HEK293 (cell line): ENCODE measurements around the gene VWA3A.

ENCODE experiments used
- CTCF ChIA-PET: fragments of 350-600 bp; formaldehyde crosslinking; extraction: SDS; loops from one replicate; lab custom pipeline; 2021; ENCODE audit warnings: antibody characterized with exemption; lab: Yijun Ruan, JAX
- POLR2A ChIA-PET: fragments of 300-600 bp; formaldehyde crosslinking; extraction: SDS; loops from one replicate; lab custom pipeline; 2020; ENCODE audit warnings: antibody characterized with exemption, inconsistent platforms; lab: Yijun Ruan, JAX
- H3K27ac ChIP-seq: fragments of 200-500 bp; sonication (Bioruptor generic); 2 replicates; pipeline ENCODE4 v1.5.1; 2014; ENCODE audit warnings: low read depth, low read length, control low read depth, inconsistent platforms; ENCODE audit errors: extremely low read depth
- H3K36me3 ChIP-seq, 2 experiments: fragments of 200-500 bp in 1 of 2; sonication (Bioruptor generic) in 1 of 2; 1 replicate in 1 of 2; 2 replicates in 1 of 2; pipeline ENCODE4 v1.5.1; 2014 to 2017; ENCODE audit warnings: inconsistent platforms in 2 of 2, low read length in 2 of 2; ENCODE audit not compliant: control insufficient read depth in 2 of 2, insufficient read depth in 1 of 2
- H3K4me1 ChIP-seq: fragments of 200-500 bp; sonication (Bioruptor generic); 2 replicates; pipeline ENCODE4 v1.5.1; 2014; ENCODE audit warnings: mild to moderate bottlenecking, low read length, inconsistent platforms; ENCODE audit not compliant: control insufficient read depth, insufficient read depth
- H3K4me3 ChIP-seq: 2 replicates; pipeline ENCODE4 v1.5.1; 2011; ENCODE audit warnings: low read depth, mild to moderate bottlenecking, control low read depth, low read length, moderate library complexity
- H3K9me3 ChIP-seq: fragments of 200-500 bp; sonication (Bioruptor generic); 2 replicates; pipeline ENCODE4 v1.5.1; 2014; ENCODE audit warnings: low read depth, low read length, inconsistent platforms; ENCODE audit not compliant: control insufficient read depth, insufficient read depth
- BCL11A ChIP-seq: fragments of 450-650 bp; formaldehyde crosslinking; IDR thresholded peaks from 2 replicates; pipeline ENCODE4 v1.5.1; 2016; ENCODE audit warnings: low read depth, missing biosample characterization, missing genetic modification characterization
- OVOL3 ChIP-seq: fragments of 450-650 bp; formaldehyde crosslinking; IDR thresholded peaks from 2 replicates; pipeline ENCODE4 v1.5.1; 2016; ENCODE audit warnings: missing biosample characterization, missing genetic modification characterization
- SALL2 ChIP-seq: fragments of 450-650 bp; formaldehyde crosslinking; IDR thresholded peaks from 2 replicates; pipeline ENCODE4 v1.5.0; 2017; ENCODE audit warnings: missing biosample characterization, mild to moderate bottlenecking, missing genetic modification characterization, borderline replicate concordance
- YY2 ChIP-seq: fragments of 450-650 bp; formaldehyde crosslinking; IDR thresholded peaks from 2 replicates; pipeline ENCODE4 v1.5.1; 2016; ENCODE audit warnings: missing biosample characterization, missing genetic modification characterization
- ZBTB17 ChIP-seq: fragments of 450-650 bp; formaldehyde crosslinking; IDR thresholded peaks from 2 replicates; pipeline ENCODE4 v1.5.1; 2016; ENCODE audit warnings: missing biosample characterization, missing genetic modification characterization
- ZNF174 ChIP-seq: fragments of 450-650 bp; formaldehyde crosslinking; IDR thresholded peaks from 2 replicates; pipeline ENCODE4 v1.5.0; 2017; ENCODE audit warnings: missing biosample characterization, mild to moderate bottlenecking, missing genetic modification characterization
- ZNF184 ChIP-seq: fragments of 450-650 bp; IDR thresholded peaks from 2 replicates; pipeline ENCODE4 v1.5.1; 2018; ENCODE audit warnings: missing biosample characterization, mild to moderate bottlenecking, missing genetic modification characterization
- ZNF211 ChIP-seq: fragments of 450-650 bp; formaldehyde crosslinking; IDR thresholded peaks from 2 replicates; pipeline ENCODE4 v1.5.1; 2016; ENCODE audit warnings: low read depth, missing biosample characterization, missing genetic modification characterization
- ZNF214 ChIP-seq: fragments of 450-650 bp; formaldehyde crosslinking; IDR thresholded peaks from 2 replicates; pipeline ENCODE4 v1.5.1; 2017; ENCODE audit warnings: missing biosample characterization, mild to moderate bottlenecking, missing genetic modification characterization, borderline replicate concordance
- ZNF311 ChIP-seq: fragments of 450-650 bp; formaldehyde crosslinking; IDR thresholded peaks from 2 replicates; pipeline ENCODE4 v1.5.1; 2017; ENCODE audit warnings: missing biosample characterization, missing genetic modification characterization, borderline replicate concordance
- ZNF324 ChIP-seq: fragments of 450-650 bp; formaldehyde crosslinking; IDR thresholded peaks from 2 replicates; pipeline ENCODE4 v1.5.1; 2016; ENCODE audit warnings: missing biosample characterization, missing genetic modification characterization
- ZNF366 ChIP-seq: fragments of 450-650 bp; formaldehyde crosslinking; conservative IDR thresholded peaks from 2 replicates; pipeline ENCODE4 v1.5.1; 2016; ENCODE audit warnings: missing biosample characterization, missing genetic modification characterization
- ZNF416 ChIP-seq: fragments of 450-650 bp; formaldehyde crosslinking; IDR thresholded peaks from 2 replicates; pipeline ENCODE4 v1.5.1; 2016; ENCODE audit warnings: missing biosample characterization, missing genetic modification characterization
- ZNF596 ChIP-seq: fragments of 450-650 bp; IDR thresholded peaks from 2 replicates; pipeline ENCODE4 v1.5.0; 2018; ENCODE audit warnings: missing biosample characterization, mild to moderate bottlenecking, missing genetic modification characterization, moderate library complexity
- ZNF624 ChIP-seq: fragments of 450-650 bp; formaldehyde crosslinking; IDR thresholded peaks from 2 replicates; pipeline ENCODE4 v1.5.1; 2017; ENCODE audit warnings: missing biosample characterization, missing genetic modification characterization
- ZNF843 ChIP-seq: fragments of 450-650 bp; formaldehyde crosslinking; IDR thresholded peaks from 2 replicates; pipeline ENCODE4 v1.5.1; 2016; ENCODE audit warnings: missing biosample characterization, missing genetic modification characterization
- TF ChIP-seq, protein P1 (sequence below): fragments of 450-650 bp; formaldehyde crosslinking; IDR thresholded peaks from 2 replicates; pipeline ENCODE4 v1.5.1; 2016; ENCODE audit warnings: missing biosample characterization, missing genetic modification characterization, low read depth
- TF ChIP-seq, protein P2 (sequence below): fragments of 450-650 bp; formaldehyde crosslinking; IDR thresholded peaks from 2 replicates; pipeline ENCODE4 v1.5.1; 2016; ENCODE audit warnings: missing biosample characterization, missing genetic modification characterization
- TF ChIP-seq, protein P3 (sequence below): fragments of 450-650 bp; formaldehyde crosslinking; IDR thresholded peaks from 2 replicates; pipeline ENCODE4 v1.5.1; 2016; ENCODE audit warnings: missing biosample characterization, missing genetic modification characterization, low read depth
- TF ChIP-seq, protein P4 (sequence below): fragments of 450-650 bp; formaldehyde crosslinking; IDR thresholded peaks from 2 replicates; pipeline ENCODE4 v1.5.1; 2016; ENCODE audit warnings: missing biosample characterization, missing genetic modification characterization
- TF ChIP-seq, protein P5 (sequence below): fragments of 450-650 bp; formaldehyde crosslinking; IDR thresholded peaks from 2 replicates; pipeline ENCODE4 v1.5.1; 2016; ENCODE audit warnings: missing biosample characterization, missing genetic modification characterization

The VWA3A gene

DNA sequence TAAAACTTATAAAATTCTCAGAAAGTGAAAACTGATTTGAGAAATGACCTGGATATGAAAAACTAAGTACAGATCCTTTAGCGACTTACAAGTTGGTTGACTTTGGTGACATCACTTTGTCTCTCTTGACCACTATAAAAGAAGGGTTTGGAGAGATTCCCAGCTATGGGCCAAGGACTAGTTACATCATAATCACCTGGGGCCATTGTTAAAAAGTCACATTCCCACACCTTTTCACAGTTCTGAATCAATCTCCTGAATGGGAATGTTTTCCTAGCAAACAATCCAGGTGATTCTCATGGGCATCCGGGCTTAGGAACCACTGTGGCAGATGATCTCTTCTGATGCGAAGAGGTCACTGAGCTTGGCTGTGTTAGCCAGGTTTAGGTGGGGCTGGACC is 620 bp upstream of the VWA3A start:
- ChIA-PET CTCF (interaction anchor here (0.7 to 5.5 kb wide), 3 partner anchors 9 to 100 kb away, joined by 3 to 40 read pairs (median 3); no protein-coding TSS in a partner anchor), POLR2A (no interaction called here)
- Histone ChIP-seq H3K27ac (no peak overlapping the region), H3K9me3 (no peaks in the 10 kb centered on the region), H3K4me1 (peaks cover 2% of the 10 kb centered on the region; the same call in 1 of the 2 replicates), H3K36me3 (no peaks in the 10 kb centered on the region; a peak in 1 of 3 replicates), H3K4me3 (no peak overlapping the region)
- TF ChIP-seq, protein P1, sequence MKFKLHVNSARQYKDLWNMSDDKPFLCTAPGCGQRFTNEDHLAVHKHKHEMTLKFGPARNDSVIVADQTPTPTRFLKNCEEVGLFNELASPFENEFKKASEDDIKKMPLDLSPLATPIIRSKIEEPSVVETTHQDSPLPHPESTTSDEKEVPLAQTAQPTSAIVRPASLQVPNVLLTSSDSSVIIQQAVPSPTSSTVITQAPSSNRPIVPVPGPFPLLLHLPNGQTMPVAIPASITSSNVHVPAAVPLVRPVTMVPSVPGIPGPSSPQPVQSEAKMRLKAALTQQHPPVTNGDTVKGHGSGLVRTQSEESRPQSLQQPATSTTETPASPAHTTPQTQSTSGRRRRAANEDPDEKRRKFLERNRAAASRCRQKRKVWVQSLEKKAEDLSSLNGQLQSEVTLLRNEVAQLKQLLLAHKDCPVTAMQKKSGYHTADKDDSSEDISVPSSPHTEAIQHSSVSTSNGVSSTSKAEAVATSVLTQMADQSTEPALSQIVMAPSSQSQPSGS (tag by site-specific recombination): peak; percentile 49; the same call in 1 of the 2 replicates
- TF ChIP-seq ZNF324 (tag by site-specific recombination): no peak

DNA sequence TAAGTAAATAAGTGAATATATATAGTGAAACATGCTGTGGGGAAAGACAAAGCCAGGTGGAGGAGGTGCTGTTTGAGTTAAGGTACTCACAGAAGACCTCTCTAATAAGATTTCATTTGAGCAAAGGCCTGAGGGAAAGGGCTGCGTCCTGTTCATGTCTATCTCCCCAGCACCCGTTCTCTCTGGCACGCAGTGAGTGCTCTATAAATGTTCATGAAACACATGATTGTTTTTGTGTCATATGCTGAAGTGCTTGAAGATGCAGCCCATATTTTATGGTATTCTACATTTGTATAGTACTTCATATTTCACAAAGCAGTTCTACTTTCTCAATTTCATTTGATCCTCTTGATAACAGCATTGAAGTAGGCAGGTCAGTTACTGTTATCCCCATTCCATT is 990 bp downstream of the VWA3A start:
- TF ChIP-seq ZNF211 (tag by site-specific recombination): no peak
- TF ChIP-seq, protein P2, sequence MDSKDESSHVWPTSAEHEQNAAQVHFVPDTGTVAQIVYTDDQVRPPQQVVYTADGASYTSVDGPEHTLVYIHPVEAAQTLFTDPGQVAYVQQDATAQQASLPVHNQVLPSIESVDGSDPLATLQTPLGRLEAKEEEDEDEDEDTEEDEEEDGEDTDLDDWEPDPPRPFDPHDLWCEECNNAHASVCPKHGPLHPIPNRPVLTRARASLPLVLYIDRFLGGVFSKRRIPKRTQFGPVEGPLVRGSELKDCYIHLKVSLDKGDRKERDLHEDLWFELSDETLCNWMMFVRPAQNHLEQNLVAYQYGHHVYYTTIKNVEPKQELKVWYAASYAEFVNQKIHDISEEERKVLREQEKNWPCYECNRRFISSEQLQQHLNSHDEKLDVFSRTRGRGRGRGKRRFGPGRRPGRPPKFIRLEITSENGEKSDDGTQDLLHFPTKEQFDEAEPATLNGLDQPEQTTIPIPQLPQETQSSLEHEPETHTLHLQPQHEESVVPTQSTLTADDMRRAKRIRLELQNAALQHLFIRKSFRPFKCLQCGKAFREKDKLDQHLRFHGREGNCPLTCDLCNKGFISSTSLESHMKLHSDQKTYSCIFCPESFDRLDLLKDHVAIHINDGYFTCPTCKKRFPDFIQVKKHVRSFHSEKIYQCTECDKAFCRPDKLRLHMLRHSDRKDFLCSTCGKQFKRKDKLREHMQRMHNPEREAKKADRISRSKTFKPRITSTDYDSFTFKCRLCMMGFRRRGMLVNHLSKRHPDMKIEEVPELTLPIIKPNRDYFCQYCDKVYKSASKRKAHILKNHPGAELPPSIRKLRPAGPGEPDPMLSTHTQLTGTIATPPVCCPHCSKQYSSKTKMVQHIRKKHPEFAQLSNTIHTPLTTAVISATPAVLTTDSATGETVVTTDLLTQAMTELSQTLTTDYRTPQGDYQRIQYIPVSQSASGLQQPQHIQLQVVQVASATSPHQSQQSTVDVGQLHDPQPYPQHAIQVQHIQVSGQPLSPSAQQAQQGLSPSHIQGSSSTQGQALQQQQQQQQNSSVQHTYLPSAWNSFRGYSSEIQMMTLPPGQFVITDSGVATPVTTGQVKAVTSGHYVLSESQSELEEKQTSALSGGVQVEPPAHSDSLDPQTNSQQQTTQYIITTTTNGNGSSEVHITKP (tag by site-specific recombination): no peak
- TF ChIP-seq ZNF366: no peak
- TF ChIP-seq ZNF214 (tag by site-specific recombination): no peak
- no peak for TF ChIP-seq YY2 (tag by site-specific recombination)
- TF ChIP-seq, protein P3, sequence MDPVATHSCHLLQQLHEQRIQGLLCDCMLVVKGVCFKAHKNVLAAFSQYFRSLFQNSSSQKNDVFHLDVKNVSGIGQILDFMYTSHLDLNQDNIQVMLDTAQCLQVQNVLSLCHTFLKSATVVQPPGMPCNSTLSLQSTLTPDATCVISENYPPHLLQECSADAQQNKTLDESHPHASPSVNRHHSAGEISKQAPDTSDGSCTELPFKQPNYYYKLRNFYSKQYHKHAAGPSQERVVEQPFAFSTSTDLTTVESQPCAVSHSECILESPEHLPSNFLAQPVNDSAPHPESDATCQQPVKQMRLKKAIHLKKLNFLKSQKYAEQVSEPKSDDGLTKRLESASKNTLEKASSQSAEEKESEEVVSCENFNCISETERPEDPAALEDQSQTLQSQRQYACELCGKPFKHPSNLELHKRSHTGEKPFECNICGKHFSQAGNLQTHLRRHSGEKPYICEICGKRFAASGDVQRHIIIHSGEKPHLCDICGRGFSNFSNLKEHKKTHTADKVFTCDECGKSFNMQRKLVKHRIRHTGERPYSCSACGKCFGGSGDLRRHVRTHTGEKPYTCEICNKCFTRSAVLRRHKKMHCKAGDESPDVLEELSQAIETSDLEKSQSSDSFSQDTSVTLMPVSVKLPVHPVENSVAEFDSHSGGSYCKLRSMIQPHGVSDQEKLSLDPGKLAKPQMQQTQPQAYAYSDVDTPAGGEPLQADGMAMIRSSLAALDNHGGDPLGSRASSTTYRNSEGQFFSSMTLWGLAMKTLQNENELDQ: no peak
- no peak for TF ChIP-seq ZBTB17 (tag by site-specific recombination)
- no peak for TF ChIP-seq BCL11A
- TF ChIP-seq, protein P4, sequence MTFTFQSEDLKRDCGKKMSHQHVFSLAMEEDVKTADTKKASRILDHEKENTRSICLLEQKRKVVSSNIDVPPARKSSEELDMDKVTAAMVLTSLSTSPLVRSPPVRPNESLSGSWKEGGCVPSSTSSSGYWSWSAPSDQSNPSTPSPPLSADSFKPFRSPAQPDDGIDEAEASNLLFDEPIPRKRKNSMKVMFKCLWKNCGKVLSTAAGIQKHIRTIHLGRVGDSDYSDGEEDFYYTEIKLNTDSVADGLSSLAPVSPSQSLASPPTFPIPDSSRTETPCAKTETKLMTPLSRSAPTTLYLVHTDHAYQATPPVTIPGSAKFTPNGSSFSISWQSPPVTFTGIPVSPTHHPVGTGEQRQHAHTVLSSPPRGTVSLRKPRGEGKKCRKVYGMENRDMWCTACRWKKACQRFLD: no peak
- no peaks in the 10 kb centered on the region for H3K36me3 ChIP-seq
- H3K27ac ChIP-seq: no peak overlapping the region
- POLR2A ChIA-PET: interaction anchor here (0.7 kb wide), 1 partner anchor 95 kb away, joined by 3 read pairs; no protein-coding TSS in a partner anchor
- H3K4me3 ChIP-seq: no peak overlapping the region
- CTCF ChIA-PET: interaction anchor here (4.2 kb wide), 1 partner anchor 95 kb away, joined by 11 read pairs; no protein-coding TSS in a partner anchor
- H3K4me1 ChIP-seq: peaks cover 2% of the 10 kb centered on the region; the same call in 1 of the 2 replicates
- no peaks in the 10 kb centered on the region for H3K9me3 ChIP-seq

DNA sequence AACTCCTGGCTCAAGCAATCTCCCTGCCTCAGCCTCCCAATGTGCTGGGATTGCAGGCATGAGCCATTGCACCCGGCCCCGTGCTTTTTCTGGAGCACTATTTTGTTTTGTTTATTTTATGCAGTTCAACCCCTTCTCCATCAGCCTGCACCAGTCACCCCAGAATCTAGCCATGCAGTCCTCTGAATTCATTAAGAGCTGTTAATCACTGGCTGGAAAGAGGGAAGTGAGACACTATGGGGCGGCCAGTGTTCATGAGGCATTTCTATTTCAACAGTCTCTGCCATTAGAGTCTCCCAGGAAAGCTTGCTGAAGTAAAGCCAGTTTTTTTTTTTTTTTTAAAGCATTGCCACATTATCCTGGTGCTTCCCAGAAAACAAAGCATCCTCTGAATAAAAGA is 1.7 kb downstream of the VWA3A start:
- POLR2A ChIA-PET: interaction anchor here (0.7 kb wide), 1 partner anchor 96 kb away, joined by 3 read pairs; no protein-coding TSS in a partner anchor
- Histone ChIP-seq H3K4me1 (peaks cover 2% of the 10 kb centered on the region; the same call in 1 of the 2 replicates), H3K9me3 (no peaks in the 10 kb centered on the region), H3K4me3 (no peak overlapping the region), H3K36me3 (no peaks in the 10 kb centered on the region), H3K27ac (no peak overlapping the region)
- CTCF ChIA-PET: interaction anchor here (0.6 to 4.2 kb wide), 5 partner anchors 16 to 138 kb away, joined by 3 to 11 read pairs (median 4); no protein-coding TSS in a partner anchor
- TF ChIP-seq ZNF416 (tag by site-specific recombination) (no peak), ZNF174 (tag by site-specific recombination) (no peak), SALL2 (tag by site-specific recombination) (no peak), ZNF596 (no peak), ZNF311 (tag by site-specific recombination) (no peak), OVOL3 (no peak), ZNF624 (tag by site-specific recombination) (no peak), ZNF843 (tag by site-specific recombination) (no peak), ZNF184 (tag by site-specific recombination) (no peak)
- TF ChIP-seq, protein P5, sequence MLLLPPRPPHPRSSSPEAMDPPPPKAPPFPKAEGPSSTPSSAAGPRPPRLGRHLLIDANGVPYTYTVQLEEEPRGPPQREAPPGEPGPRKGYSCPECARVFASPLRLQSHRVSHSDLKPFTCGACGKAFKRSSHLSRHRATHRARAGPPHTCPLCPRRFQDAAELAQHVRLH: no peak
- TF ChIP-seq, protein P4: no peak
